ENCODE results near the gene CERS5.
"Not testable (repeated sequence)": the region's sequence is repeated elsewhere in the genome, so short reads cannot be mapped to it uniquely, and the experiment has no call there.

Gene CERS5

GRCh38 chr12:50148011-50148410 is 19.2 kb downstream of the CERS5 start:
- H3K9me3 ChIP-seq (ENCODE audit: control insufficient read depth in 5 of 5, low read length in 5 of 5); H3K9ac ChIP-seq (ENCODE audit: low read length in 5 of 5); H3K27me3 ChIP-seq (ENCODE audit: control insufficient read depth in 5 of 5, insufficient read depth in 4 of 5, low read length in 5 of 5); H3K4me1 ChIP-seq (ENCODE audit: control insufficient read depth in 5 of 5, insufficient read depth in 5 of 5, low read length in 5 of 5); H3K36me3 ChIP-seq (ENCODE audit: control insufficient read depth in 5 of 5, insufficient read depth in 5 of 5, low read length in 5 of 5); H3K4me3 ChIP-seq (ENCODE audit: low read depth in 1 of 5, low read length in 5 of 5); H3K27ac ChIP-seq (ENCODE audit: low read depth, low read length): not testable (repeated sequence)

- Histone ChIP-seq H3K4me3 (ENCODE audit: low read depth in 1 of 5, low read length in 5 of 5) (no peak overlapping the region), H3K36me3 (ENCODE audit: control insufficient read depth in 5 of 5, insufficient read depth in 5 of 5, low read length in 5 of 5) (peaks cover 0 to 14% (median 3%) of the 10 kb centered on the region in 5 donors), H3K27ac (ENCODE audit: low read depth, low read length) (no peak overlapping the region), H3K4me1 (ENCODE audit: control insufficient read depth in 5 of 5, insufficient read depth in 5 of 5, low read length in 5 of 5) (peaks cover 0 to 2% (median 0%) of the 10 kb centered on the region in 5 donors), H3K27me3 (ENCODE audit: control insufficient read depth in 5 of 5, insufficient read depth in 4 of 5, low read length in 5 of 5) (no peaks in the 10 kb centered on the region), H3K9me3 (ENCODE audit: control insufficient read depth in 5 of 5, low read length in 5 of 5) (no peaks in the 10 kb centered on the region), H3K9ac (ENCODE audit: low read length in 5 of 5) (no peak overlapping the region)
Measured at GRCh38 chr12:50147281-50147680, 19.9 kb downstream of the CERS5 start.

GRCh38 chr12:50145439-50145838 is 21.7 kb downstream of the CERS5 start:
- H3K27ac ChIP-seq (ENCODE audit: low read depth, low read length) = no peak overlapping the region
- no peaks in the 10 kb centered on the region for H3K9me3 ChIP-seq (ENCODE audit: control insufficient read depth in 5 of 5, low read length in 5 of 5)
- H3K4me1 ChIP-seq (ENCODE audit: control insufficient read depth in 5 of 5, insufficient read depth in 5 of 5, low read length in 5 of 5) = peaks cover 0 to 2% (median 0%) of the 10 kb centered on the region in 5 donors
- peaks cover 0 to 20% (median 3%) of the 10 kb centered on the region in 5 donors for H3K36me3 ChIP-seq (ENCODE audit: control insufficient read depth in 5 of 5, insufficient read depth in 5 of 5, low read length in 5 of 5)
- no peaks in the 10 kb centered on the region for H3K27me3 ChIP-seq (ENCODE audit: control insufficient read depth in 5 of 5, insufficient read depth in 4 of 5, low read length in 5 of 5)
- no peak overlapping the region for H3K9ac ChIP-seq (ENCODE audit: low read length in 5 of 5)
- H3K4me3 ChIP-seq (ENCODE audit: low read depth in 1 of 5, low read length in 5 of 5) = no peak overlapping the region

GRCh38 chr12:50142993-50143392 is 24.2 kb downstream of the CERS5 start:
- Histone ChIP-seq H3K9ac (ENCODE audit: low read length in 5 of 5) (no peak overlapping the region), H3K4me3 (ENCODE audit: low read depth in 1 of 5, low read length in 5 of 5) (no peak overlapping the region), H3K36me3 (ENCODE audit: control insufficient read depth in 5 of 5, insufficient read depth in 5 of 5, low read length in 5 of 5) (peaks cover under 1 to 18% (median 3%) of the 10 kb centered on the region in 5 donors), H3K27me3 (ENCODE audit: control insufficient read depth in 5 of 5, insufficient read depth in 4 of 5, low read length in 5 of 5) (no peaks in the 10 kb centered on the region), H3K9me3 (ENCODE audit: control insufficient read depth in 5 of 5, low read length in 5 of 5) (no peaks in the 10 kb centered on the region), H3K27ac (ENCODE audit: low read depth, low read length) (no peak overlapping the region), H3K4me1 (ENCODE audit: control insufficient read depth in 5 of 5, insufficient read depth in 5 of 5, low read length in 5 of 5) (no peaks in the 10 kb centered on the region)

- Histone ChIP-seq H3K27ac (ENCODE audit: low read depth, low read length) (no peak overlapping the region), H3K36me3 (ENCODE audit: control insufficient read depth in 5 of 5, insufficient read depth in 5 of 5, low read length in 5 of 5) (peaks cover 10 to 69% (median 48%) of the 10 kb centered on the region in 5 donors), H3K9ac (ENCODE audit: low read length in 5 of 5) (no peak overlapping the region), H3K4me1 (ENCODE audit: control insufficient read depth in 5 of 5, insufficient read depth in 5 of 5, low read length in 5 of 5) (peaks cover 0 to 9% (median 0%) of the 10 kb centered on the region in 5 donors), H3K9me3 (ENCODE audit: control insufficient read depth in 5 of 5, low read length in 5 of 5) (no peaks in the 10 kb centered on the region), H3K27me3 (ENCODE audit: control insufficient read depth in 5 of 5, insufficient read depth in 4 of 5, low read length in 5 of 5) (no peaks in the 10 kb centered on the region), H3K4me3 (ENCODE audit: low read depth in 1 of 5, low read length in 5 of 5) (no peak overlapping the region)
Measured at GRCh38 chr12:50132505-50133135, 34.5 kb downstream of the CERS5 start.

- H3K4me1 ChIP-seq (ENCODE audit: control insufficient read depth in 5 of 5, insufficient read depth in 5 of 5, low read length in 5 of 5) = peaks cover 0 to 11% (median 7%) of the 10 kb centered on the region in 5 donors
Measured at GRCh38 chr12:50129290-50129689, 37.9 kb downstream of the CERS5 start.

GRCh38 chr12:50127546-50127945 is 39.6 kb downstream of the CERS5 start:
- H3K36me3 ChIP-seq (ENCODE audit: control insufficient read depth in 5 of 5, insufficient read depth in 5 of 5, low read length in 5 of 5) = peaks cover 5 to 43% (median 33%) of the 10 kb centered on the region in 5 donors
- no peaks in the 10 kb centered on the region for H3K9me3 ChIP-seq (ENCODE audit: control insufficient read depth in 5 of 5, low read length in 5 of 5)
- no peak overlapping the region for H3K27ac ChIP-seq (ENCODE audit: low read depth, low read length)
- no peak overlapping the region for H3K9ac ChIP-seq (ENCODE audit: low read length in 5 of 5)
- H3K4me3 ChIP-seq (ENCODE audit: low read depth in 1 of 5, low read length in 5 of 5) = no peak overlapping the region
- H3K4me1 ChIP-seq (ENCODE audit: control insufficient read depth in 5 of 5, insufficient read depth in 5 of 5, low read length in 5 of 5) = peaks cover 0 to 8% (median 7%) of the 10 kb centered on the region in 5 donors
- no peaks in the 10 kb centered on the region for H3K27me3 ChIP-seq (ENCODE audit: control insufficient read depth in 5 of 5, insufficient read depth in 4 of 5, low read length in 5 of 5)

More at GRCh38 chr12:50129290-50129689, 37.9 kb downstream of the CERS5 start:
- no peaks in the 10 kb centered on the region for H3K27me3 ChIP-seq (ENCODE audit: control insufficient read depth in 5 of 5, insufficient read depth in 4 of 5, low read length in 5 of 5)
- no peak overlapping the region for H3K9ac ChIP-seq (ENCODE audit: low read length in 5 of 5)
- no peak overlapping the region for H3K4me3 ChIP-seq (ENCODE audit: low read depth in 1 of 5, low read length in 5 of 5)
- no peak overlapping the region for H3K27ac ChIP-seq (ENCODE audit: low read depth, low read length)
- H3K9me3 ChIP-seq (ENCODE audit: control insufficient read depth in 5 of 5, low read length in 5 of 5) = no peaks in the 10 kb centered on the region
- H3K36me3 ChIP-seq (ENCODE audit: control insufficient read depth in 5 of 5, insufficient read depth in 5 of 5, low read length in 5 of 5) = peaks cover 5 to 51% (median 45%) of the 10 kb centered on the region in 5 donors

- Histone ChIP-seq H3K9ac (ENCODE audit: low read length in 5 of 5) (no peak overlapping the region), H3K9me3 (ENCODE audit: control insufficient read depth in 5 of 5, low read length in 5 of 5) (no peaks in the 10 kb centered on the region), H3K36me3 (ENCODE audit: control insufficient read depth in 5 of 5, insufficient read depth in 5 of 5, low read length in 5 of 5) (peaks cover 7 to 56% (median 44%) of the 10 kb centered on the region in 5 donors), H3K4me3 (ENCODE audit: low read depth in 1 of 5, low read length in 5 of 5) (no peak overlapping the region), H3K27ac (ENCODE audit: low read depth, low read length) (no peak overlapping the region), H3K4me1 (ENCODE audit: control insufficient read depth in 5 of 5, insufficient read depth in 5 of 5, low read length in 5 of 5) (peaks cover 0 to 8% (median 7%) of the 10 kb centered on the region in 5 donors), H3K27me3 (ENCODE audit: control insufficient read depth in 5 of 5, insufficient read depth in 4 of 5, low read length in 5 of 5) (no peaks in the 10 kb centered on the region)
Measured at GRCh38 chr12:50123203-50123602, 44.0 kb downstream of the CERS5 start.

GRCh38 chr12:50121641-50122040 is 45.5 kb downstream of the CERS5 start:
- H3K4me3 ChIP-seq (ENCODE audit: low read depth in 1 of 5, low read length in 5 of 5) = no peak overlapping the region
- no peak overlapping the region for H3K27ac ChIP-seq (ENCODE audit: low read depth, low read length)
- no peaks in the 10 kb centered on the region for H3K27me3 ChIP-seq (ENCODE audit: control insufficient read depth in 5 of 5, insufficient read depth in 4 of 5, low read length in 5 of 5)
- H3K9me3 ChIP-seq (ENCODE audit: control insufficient read depth in 5 of 5, low read length in 5 of 5) = no peaks in the 10 kb centered on the region
- no peak overlapping the region for H3K9ac ChIP-seq (ENCODE audit: low read length in 5 of 5)
- H3K36me3 ChIP-seq (ENCODE audit: control insufficient read depth in 5 of 5, insufficient read depth in 5 of 5, low read length in 5 of 5) = peaks cover 7 to 46% (median 36%) of the 10 kb centered on the region in 5 donors
- peaks cover 0 to 15% (median 7%) of the 10 kb centered on the region in 5 donors for H3K4me1 ChIP-seq (ENCODE audit: control insufficient read depth in 5 of 5, insufficient read depth in 5 of 5, low read length in 5 of 5)

- no peak overlapping the region for H3K4me3 ChIP-seq (ENCODE audit: low read depth in 1 of 5, low read length in 5 of 5)
- H3K27ac ChIP-seq (ENCODE audit: low read depth, low read length) = no peak overlapping the region
- H3K9ac ChIP-seq (ENCODE audit: low read length in 5 of 5) = no peak overlapping the region
- peaks cover 7 to 49% (median 39%) of the 10 kb centered on the region in 5 donors for H3K36me3 ChIP-seq (ENCODE audit: control insufficient read depth in 5 of 5, insufficient read depth in 5 of 5, low read length in 5 of 5)
- H3K27me3 ChIP-seq (ENCODE audit: control insufficient read depth in 5 of 5, insufficient read depth in 4 of 5, low read length in 5 of 5) = no peaks in the 10 kb centered on the region
- peaks cover 0 to 20% (median 12%) of the 10 kb centered on the region in 5 donors for H3K4me1 ChIP-seq (ENCODE audit: control insufficient read depth in 5 of 5, insufficient read depth in 5 of 5, low read length in 5 of 5)
- H3K9me3 ChIP-seq (ENCODE audit: control insufficient read depth in 5 of 5, low read length in 5 of 5) = no peaks in the 10 kb centered on the region
Measured at GRCh38 chr12:50120953-50121352, 46.2 kb downstream of the CERS5 start.

Data from subcutaneous abdominal adipose tissue (tissue), 5 donors.